ENCODE measurements around the gene PTH2.

Gene PTH2

GRCh38 chr19:49430678-49431329 lies 7.6 kb upstream of the PTH2 start:
- DNase-seq (ENCODE audit: low read depth, low spot score) = no peak

GRCh38 chr19:49430172-49430677 lies 7.0 kb upstream of the PTH2 start:
- no peak for DNase-seq (ENCODE audit: low read depth, low spot score)

GRCh38 chr19:49428547-49429451 lies 5.6 kb upstream of the PTH2 start:
- DNase-seq (ENCODE audit: low read depth, low spot score) = no peak

GRCh38 chr19:49427855-49428546 lies 4.8 kb upstream of the PTH2 start:
- DNase-seq (ENCODE audit: low read depth, low spot score) = no peak

GRCh38 chr19:49427339-49427738 lies 4.1 kb upstream of the PTH2 start:
- no peak for DNase-seq (ENCODE audit: low read depth, low spot score)

- DNase-seq (ENCODE audit: low read depth, low spot score) = no peak
These were observed 2.8 kb upstream of the PTH2 start for GRCh38 chr19:49425922-49426592.

GRCh38 chr19:49425178-49425577 lies 1.9 kb upstream of the PTH2 start, which contains the start of gene GFY:
GFY (plus strand) TSS chr19:49425388; CDS start chr19:49426431, 1,043 bp downstream.
- DNase-seq (ENCODE audit: low read depth, low spot score) = no peak

- DNase-seq (ENCODE audit: low read depth, low spot score) = no peak
These were observed 703 bp upstream of the PTH2 start for GRCh38 chr19:49423985-49424303.

- DNase-seq (ENCODE audit: low read depth, low spot score) = no peak
These were observed 702 bp downstream of the PTH2 start for GRCh38 chr19:49422407-49423070.

GRCh38 chr19:49421878-49422202 lies 1.4 kb downstream of the PTH2 start:
- DNase-seq (ENCODE audit: low read depth, low spot score) = no peak

- DNase-seq (ENCODE audit: low read depth, low spot score) = peak; percentile 87
These were observed 2.0 kb downstream of the PTH2 start for GRCh38 chr19:49421039-49421877.

GRCh38 chr19:49420227-49420626 lies 3.0 kb downstream of the PTH2 start:
- no peak for DNase-seq (ENCODE audit: low read depth, low spot score)

- no peak for DNase-seq (ENCODE audit: low read depth, low spot score)
These were observed 4.1 kb downstream of the PTH2 start for GRCh38 chr19:49419173-49419572.

- DNase-seq (ENCODE audit: low read depth, low spot score) = no peak
These were observed 4.7 kb downstream of the PTH2 start for GRCh38 chr19:49418511-49418910.

GRCh38 chr19:49417088-49417487 lies 6.2 kb downstream of the PTH2 start:
- no peak for DNase-seq (ENCODE audit: low read depth, low spot score)

- no peak for DNase-seq (ENCODE audit: low read depth, low spot score)
These were observed 7.4 kb downstream of the PTH2 start for GRCh38 chr19:49415810-49416200.

GRCh38 chr19:49415102-49415809 lies 8.0 kb downstream of the PTH2 start:
- DNase-seq (ENCODE audit: low read depth, low spot score) = no peak

GRCh38 chr19:49414256-49414655 lies 9.0 kb downstream of the PTH2 start:
- no peak for DNase-seq (ENCODE audit: low read depth, low spot score)

GRCh38 chr19:49413348-49413747 lies 9.9 kb downstream of the PTH2 start:
- DNase-seq (ENCODE audit: low read depth, low spot score) = no peak

All from iPS DF 19.7 (cell line).